HEK293 (cell line): ENCODE results near the gene GPATCH3.
"Not testable (repeated sequence)": the region's sequence is repeated elsewhere in the genome, so short reads cannot be mapped to it uniquely, and the experiment has no call there.

ENCODE experiments used
- CTCF ChIA-PET: fragments of 350-600 bp; formaldehyde crosslinking; extraction: SDS; loops from one replicate; lab custom pipeline; 2021; ENCODE audit warnings: antibody characterized with exemption; lab: Yijun Ruan, JAX
- POLR2A ChIA-PET: fragments of 300-600 bp; formaldehyde crosslinking; extraction: SDS; loops from one replicate; lab custom pipeline; 2020; ENCODE audit warnings: antibody characterized with exemption, inconsistent platforms; lab: Yijun Ruan, JAX
- H3K27ac ChIP-seq: fragments of 200-500 bp; sonication (Bioruptor generic); 2 replicates; pipeline ENCODE4 v1.5.1; 2014; ENCODE audit warnings: low read depth, low read length, control low read depth, inconsistent platforms; ENCODE audit errors: extremely low read depth
- H3K36me3 ChIP-seq, 2 experiments: fragments of 200-500 bp in 1 of 2; sonication (Bioruptor generic) in 1 of 2; 1 replicate in 1 of 2; 2 replicates in 1 of 2; pipeline ENCODE4 v1.5.1; 2014 to 2017; ENCODE audit warnings: inconsistent platforms in 2 of 2, low read length in 2 of 2; ENCODE audit not compliant: control insufficient read depth in 2 of 2, insufficient read depth in 1 of 2
- H3K4me1 ChIP-seq: fragments of 200-500 bp; sonication (Bioruptor generic); 2 replicates; pipeline ENCODE4 v1.5.1; 2014; ENCODE audit warnings: mild to moderate bottlenecking, low read length, inconsistent platforms; ENCODE audit not compliant: control insufficient read depth, insufficient read depth
- H3K4me3 ChIP-seq: 2 replicates; pipeline ENCODE4 v1.5.1; 2011; ENCODE audit warnings: low read depth, mild to moderate bottlenecking, control low read depth, low read length, moderate library complexity
- H3K9me3 ChIP-seq: fragments of 200-500 bp; sonication (Bioruptor generic); 2 replicates; pipeline ENCODE4 v1.5.1; 2014; ENCODE audit warnings: low read depth, low read length, inconsistent platforms; ENCODE audit not compliant: control insufficient read depth, insufficient read depth
- GLIS2 ChIP-seq: fragments of 450-650 bp; formaldehyde crosslinking; IDR thresholded peaks from 2 replicates; pipeline ENCODE4 v1.5.1; 2016; ENCODE audit warnings: missing biosample characterization, missing genetic modification characterization
- HOXD13 ChIP-seq: sonication (generic); formaldehyde crosslinking; IDR thresholded peaks from 2 replicates; pipeline ENCODE4 v1.8.0; 2022; ENCODE audit warnings: missing genetic modification reagents, borderline replicate concordance
- REPIN1 ChIP-seq: fragments of 450-650 bp; formaldehyde crosslinking; IDR thresholded peaks from 2 replicates; pipeline ENCODE4 v1.5.1; 2017; ENCODE audit warnings: missing biosample characterization, missing genetic modification characterization, low read depth
- TCF7L2 ChIP-seq: IDR thresholded peaks from 2 replicates; pipeline ENCODE4 v1.6.1; 2011; ENCODE audit warnings: low read depth, mild to moderate bottlenecking, inconsistent platforms, low read length, moderate library complexity, borderline replicate concordance
- ZFP37 ChIP-seq: fragments of 450-650 bp; formaldehyde crosslinking; IDR thresholded peaks from 2 replicates; pipeline ENCODE4 v1.5.1; 2016; ENCODE audit warnings: missing biosample characterization, missing genetic modification characterization
- ZIC2 ChIP-seq: fragments of 450-650 bp; formaldehyde crosslinking; IDR thresholded peaks from 2 replicates; pipeline ENCODE4 v1.5.1; 2016; ENCODE audit warnings: missing biosample characterization, missing genetic modification characterization
- ZNF10 ChIP-seq: fragments of 450-650 bp; formaldehyde crosslinking; IDR thresholded peaks from 2 replicates; pipeline ENCODE4 v1.5.1; 2017; ENCODE audit warnings: missing biosample characterization, missing genetic modification characterization
- ZNF169 ChIP-seq: fragments of 450-650 bp; formaldehyde crosslinking; IDR thresholded peaks from 2 replicates; pipeline ENCODE4 v1.5.1; 2016; ENCODE audit warnings: missing biosample characterization, missing genetic modification characterization
- ZNF335 ChIP-seq: fragments of 450-650 bp; formaldehyde crosslinking; conservative IDR thresholded peaks from 2 replicates; pipeline ENCODE4 v1.5.1; 2016; ENCODE audit warnings: missing biosample characterization, missing genetic modification characterization
- ZNF366 ChIP-seq: fragments of 450-650 bp; formaldehyde crosslinking; conservative IDR thresholded peaks from 2 replicates; pipeline ENCODE4 v1.5.1; 2016; ENCODE audit warnings: missing biosample characterization, missing genetic modification characterization
- ZNF394 ChIP-seq: fragments of 450-650 bp; formaldehyde crosslinking; IDR thresholded peaks from 2 replicates; pipeline ENCODE4 v1.5.1; 2016; ENCODE audit warnings: missing biosample characterization, missing genetic modification characterization, mild to moderate bottlenecking, moderate library complexity, borderline replicate concordance
- ZNF404 ChIP-seq: fragments of 450-650 bp; formaldehyde crosslinking; IDR thresholded peaks from 2 replicates; pipeline ENCODE4 v1.5.1; 2017; ENCODE audit warnings: missing biosample characterization, missing genetic modification characterization
- ZNF571 ChIP-seq: fragments of 450-650 bp; formaldehyde crosslinking; IDR thresholded peaks from 2 replicates; pipeline ENCODE4 v1.5.0; 2017; ENCODE audit warnings: missing biosample characterization, missing genetic modification characterization
- ZNF626 ChIP-seq: fragments of 450-650 bp; sonication (Bioruptor Pico); formaldehyde crosslinking; IDR thresholded peaks from 2 replicates; pipeline ENCODE4 v1.5.1; 2018; ENCODE audit warnings: missing biosample characterization, missing genetic modification characterization, inconsistent platforms
- ZNF664 ChIP-seq: fragments of 450-650 bp; formaldehyde crosslinking; IDR thresholded peaks from 2 replicates; pipeline ENCODE4 v1.5.1; 2016; ENCODE audit warnings: missing biosample characterization, missing genetic modification characterization
- ZNF843 ChIP-seq: fragments of 450-650 bp; formaldehyde crosslinking; IDR thresholded peaks from 2 replicates; pipeline ENCODE4 v1.5.1; 2016; ENCODE audit warnings: missing biosample characterization, missing genetic modification characterization
- ZSCAN18 ChIP-seq: fragments of 450-650 bp; formaldehyde crosslinking; IDR thresholded peaks from 2 replicates; pipeline ENCODE4 v1.5.1; 2016; ENCODE audit warnings: missing biosample characterization, missing genetic modification characterization
- ZSCAN4 ChIP-seq: fragments of 450-650 bp; formaldehyde crosslinking; IDR thresholded peaks from 2 replicates; pipeline ENCODE4 v1.5.1; 2017; ENCODE audit warnings: missing biosample characterization, missing genetic modification characterization
- ZSCAN5A ChIP-seq: fragments of 450-650 bp; formaldehyde crosslinking; IDR thresholded peaks from 2 replicates; pipeline ENCODE4 v1.5.1; 2016; ENCODE audit warnings: missing biosample characterization, missing genetic modification characterization
- TF ChIP-seq, protein P1 (sequence below): fragments of 450-650 bp; formaldehyde crosslinking; IDR thresholded peaks from 2 replicates; pipeline ENCODE4 v1.5.1; 2016; ENCODE audit warnings: missing biosample characterization, missing genetic modification characterization

GPATCH3 gene

GRCh38 chr1:26848941-26849774 lies 51.1 kb downstream of the GPATCH3 start:
- Histone ChIP-seq H3K27ac (no peak overlapping the region), H3K36me3 (peaks cover 12 to 84% of the 10 kb centered on the region in 2 experiments; a peak in 2 of 3 replicates), H3K9me3 (no peaks in the 10 kb centered on the region), H3K4me1 (no peaks in the 10 kb centered on the region), H3K4me3 (no peak overlapping the region)
- TF ChIP-seq ZNF626 (tag by site-specific recombination) (no peak), REPIN1 (tag by site-specific recombination) (no peak), ZIC2 (tag by site-specific recombination) (peak; percentile 82), GLIS2 (tag by site-specific recombination) (peak; percentile 34)
- TF ChIP-seq, protein P1, sequence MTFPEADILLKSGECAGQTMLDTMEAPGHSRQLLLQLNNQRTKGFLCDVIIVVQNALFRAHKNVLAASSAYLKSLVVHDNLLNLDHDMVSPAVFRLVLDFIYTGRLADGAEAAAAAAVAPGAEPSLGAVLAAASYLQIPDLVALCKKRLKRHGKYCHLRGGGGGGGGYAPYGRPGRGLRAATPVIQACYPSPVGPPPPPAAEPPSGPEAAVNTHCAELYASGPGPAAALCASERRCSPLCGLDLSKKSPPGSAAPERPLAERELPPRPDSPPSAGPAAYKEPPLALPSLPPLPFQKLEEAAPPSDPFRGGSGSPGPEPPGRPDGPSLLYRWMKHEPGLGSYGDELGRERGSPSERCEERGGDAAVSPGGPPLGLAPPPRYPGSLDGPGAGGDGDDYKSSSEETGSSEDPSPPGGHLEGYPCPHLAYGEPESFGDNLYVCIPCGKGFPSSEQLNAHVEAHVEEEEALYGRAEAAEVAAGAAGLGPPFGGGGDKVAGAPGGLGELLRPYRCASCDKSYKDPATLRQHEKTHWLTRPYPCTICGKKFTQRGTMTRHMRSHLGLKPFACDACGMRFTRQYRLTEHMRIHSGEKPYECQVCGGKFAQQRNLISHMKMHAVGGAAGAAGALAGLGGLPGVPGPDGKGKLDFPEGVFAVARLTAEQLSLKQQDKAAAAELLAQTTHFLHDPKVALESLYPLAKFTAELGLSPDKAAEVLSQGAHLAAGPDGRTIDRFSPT (tag by site-specific recombination): 0 out of 2 replicates have a peak, but pooled peaks have one; percentile 24
- ChIA-PET POLR2A (interaction anchor here (0.6 to 2.4 kb wide), 5 partner anchors 15 to 46 kb away, joined by 3 to 10 read pairs (median 4); no protein-coding TSS in a partner anchor), CTCF (interaction anchor here (0.5 to 1.8 kb wide), 7 partner anchors 14 to 349 kb away, joined by 3 to 7 read pairs (median 3); no protein-coding TSS in a partner anchor)

DNA sequence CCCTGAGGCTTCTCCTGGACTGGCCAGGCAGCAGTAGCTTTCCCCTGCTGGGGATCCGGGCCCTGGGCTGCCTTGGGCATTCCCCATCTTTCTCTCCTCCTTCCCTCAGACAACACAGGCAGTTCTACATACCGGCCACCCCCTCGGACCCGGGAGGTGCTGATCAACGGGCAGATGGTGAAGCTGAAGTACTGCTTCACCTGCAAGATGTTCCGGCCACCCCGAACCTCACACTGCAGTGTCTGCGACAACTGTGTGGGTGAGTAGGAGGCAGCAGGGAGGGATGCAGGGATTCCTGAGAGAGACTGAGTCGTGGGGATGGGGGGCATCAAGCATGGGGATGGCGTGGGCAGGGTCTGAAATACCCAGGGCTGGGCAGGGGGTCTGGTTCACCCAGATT lies 51.8 kb downstream of the GPATCH3 start:
- H3K9me3 ChIP-seq: no peaks in the 10 kb centered on the region
- H3K4me1 ChIP-seq: no peaks in the 10 kb centered on the region
- peaks cover 12 to 83% of the 10 kb centered on the region in 2 experiments; a peak in 2 of 3 replicates for H3K36me3 ChIP-seq
- ChIA-PET CTCF (interaction anchor here (0.5 to 1.8 kb wide), 5 partner anchors 10 to 348 kb away, joined by 3 to 7 read pairs (median 3); no protein-coding TSS in a partner anchor), POLR2A (no interaction called here)
- no peak overlapping the region for H3K27ac ChIP-seq
- TF ChIP-seq ZNF169 (tag by site-specific recombination): no peak
- TF ChIP-seq HOXD13 (CRISPR knock-in tag): no peak
- TF ChIP-seq ZNF404 (tag by site-specific recombination): no peak
- no peak for TF ChIP-seq ZNF394 (tag by site-specific recombination)
- no peak for TF ChIP-seq ZNF571
- no peak for TF ChIP-seq ZNF366 (tag by site-specific recombination)
- TF ChIP-seq TCF7L2: no peak
- TF ChIP-seq ZNF843 (tag by site-specific recombination): no peak
- TF ChIP-seq ZNF664 (tag by site-specific recombination): no peak
- TF ChIP-seq ZSCAN18 (tag by site-specific recombination): no peak
- no peak for TF ChIP-seq ZSCAN4
- TF ChIP-seq ZSCAN5A (tag by site-specific recombination): no peak
- TF ChIP-seq ZNF10: no peak
- TF ChIP-seq ZFP37 (tag by site-specific recombination): no peak
- no peak for TF ChIP-seq ZNF335 (tag by site-specific recombination)
- no peak overlapping the region for H3K4me3 ChIP-seq

GRCh38 chr1:26847826-26848225 lies 52.4 kb downstream of the GPATCH3 start:
- H3K4me3 ChIP-seq, POLR2A ChIA-PET, H3K4me1 ChIP-seq, H3K9me3 ChIP-seq, H3K27ac ChIP-seq: not testable (repeated sequence)
- CTCF ChIA-PET: interaction anchor here (0.8 to 1.1 kb wide), 2 partner anchors 9 to 11 kb away, joined by 3 read pairs; no protein-coding TSS in a partner anchor
- H3K36me3 ChIP-seq: peaks cover 12 to 83% of the 10 kb centered on the region in 2 experiments; a peak in 2 of 3 replicates
